Measurements from ENCODE around the gene ELL2.

Gene ELL2

GRCh38 chr5:95983509-95983908 lies 21.9 kb upstream of the ELL2 start:
- DNase-seq (ENCODE audit: low read depth in 2 of 2) = no peak

- no peak for DNase-seq (ENCODE audit: low read depth in 2 of 2)
Measured at GRCh38 chr5:95983080-95983479, 21.4 kb upstream of the ELL2 start.

- no peak for DNase-seq (ENCODE audit: low read depth in 2 of 2)
Measured at GRCh38 chr5:95976606-95977005, 15.0 kb upstream of the ELL2 start.

- DNase-seq (ENCODE audit: low read depth in 2 of 2) = no peak
Measured at GRCh38 chr5:95975703-95976102, 14.1 kb upstream of the ELL2 start.

DNA sequence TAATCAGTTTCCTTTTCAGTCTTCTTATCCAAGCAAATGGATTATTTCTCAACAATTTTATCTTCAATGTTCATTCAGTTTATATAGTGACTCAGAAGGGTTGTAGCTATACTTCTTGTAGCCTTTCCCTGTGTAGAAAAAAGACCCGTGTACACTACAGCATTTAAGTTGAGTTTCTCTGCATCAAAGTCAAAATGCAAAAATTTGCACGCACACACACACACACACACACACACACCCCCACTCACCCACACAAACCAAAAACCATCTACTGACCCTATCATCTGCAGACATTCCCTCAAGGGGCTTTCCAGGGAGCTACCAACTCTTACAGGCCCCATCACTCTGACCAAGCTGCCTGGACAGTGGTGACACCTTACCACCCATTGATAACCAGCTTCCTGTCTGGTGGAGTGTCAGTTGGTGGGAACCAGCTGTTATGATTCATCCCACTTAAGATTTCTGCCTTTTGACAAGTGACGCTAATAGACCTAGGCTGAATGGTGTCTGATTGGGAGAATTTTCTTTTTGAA lies 12.2 kb upstream of the ELL2 start:
- DNase-seq (ENCODE audit: low read depth in 2 of 2) = no peak

DNA sequence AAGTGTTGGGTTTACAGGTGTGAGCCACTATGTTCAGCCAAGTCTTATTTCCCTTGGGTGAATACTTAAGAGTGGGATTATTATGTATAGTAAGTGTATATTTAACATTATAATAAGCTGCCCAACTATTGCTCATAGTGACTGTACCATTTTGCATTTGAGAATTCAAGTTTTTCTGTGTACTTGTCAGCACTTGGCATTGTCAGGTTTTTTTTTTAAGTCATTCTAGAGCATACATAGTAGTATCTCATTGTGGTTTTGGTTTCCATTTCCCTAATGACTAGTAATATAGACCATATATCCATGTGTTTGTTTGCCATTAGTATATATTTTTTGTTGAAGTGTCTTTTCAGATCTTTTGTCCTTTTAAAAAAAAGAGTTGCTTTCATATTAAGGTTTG lies 10.5 kb upstream of the ELL2 start:
- DNase-seq (ENCODE audit: low read depth in 2 of 2) = no peak

- DNase-seq (ENCODE audit: low read depth in 2 of 2) = no peak
Measured at GRCh38 chr5:95970359-95970704, 8.7 kb upstream of the ELL2 start.

DNA sequence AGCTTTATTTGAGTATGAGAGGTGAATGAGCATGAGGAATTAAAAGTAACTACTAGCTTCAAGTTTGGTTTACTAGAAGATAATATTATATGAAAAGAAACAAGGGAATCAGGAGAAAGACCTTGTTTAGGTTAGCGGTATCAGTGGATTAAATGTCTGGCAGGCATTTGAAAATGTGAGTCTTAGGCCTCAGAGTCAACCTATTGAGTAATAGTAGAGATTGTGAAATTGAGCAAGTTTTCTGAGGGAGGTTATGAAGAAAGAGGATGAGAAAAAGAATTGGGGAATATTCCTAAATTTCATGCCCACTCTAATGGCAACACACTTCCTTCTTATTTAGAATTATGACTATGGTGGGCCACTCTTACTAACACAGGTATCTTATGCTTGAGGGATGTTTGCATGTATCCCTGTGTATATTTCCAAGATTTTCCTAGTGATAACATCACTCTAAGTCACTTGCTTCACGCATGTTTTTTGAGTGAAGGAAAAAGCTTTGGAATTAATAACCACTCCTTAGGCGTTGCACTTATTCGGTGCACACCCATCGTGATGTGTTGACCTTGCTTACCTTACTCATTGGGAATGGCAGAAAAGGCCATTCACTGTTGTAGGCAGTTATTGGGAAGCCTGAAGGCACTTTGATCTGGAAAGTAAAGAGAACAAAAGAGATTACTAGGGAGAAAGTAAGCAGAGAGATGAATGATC lies 8.2 kb upstream of the ELL2 start:
- DNase-seq (ENCODE audit: low read depth in 2 of 2) = no peak

DNA sequence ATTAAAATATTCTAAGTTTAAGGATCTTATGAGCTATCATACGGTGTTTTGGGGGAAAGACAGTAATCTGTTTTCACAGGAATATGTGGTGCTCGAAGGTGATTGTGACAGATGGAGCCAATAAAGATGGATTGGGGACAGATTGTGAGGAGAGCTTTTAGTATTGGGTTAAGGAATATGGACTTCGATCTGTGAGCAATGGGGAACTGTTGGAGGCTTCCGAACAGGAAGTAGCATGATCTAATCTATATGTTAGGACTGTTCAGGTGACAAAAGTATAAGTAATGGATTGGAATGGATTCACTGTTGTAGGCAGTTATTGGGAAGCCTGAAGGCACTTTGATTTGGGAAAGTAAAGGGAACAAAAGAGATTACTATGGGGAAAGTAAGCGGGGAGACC lies 7.4 kb upstream of the ELL2 start:
- no peak for DNase-seq (ENCODE audit: low read depth in 2 of 2)

- no peak for DNase-seq (ENCODE audit: low read depth in 2 of 2)
Measured at GRCh38 chr5:95967236-95967635, 5.6 kb upstream of the ELL2 start.

- DNase-seq (ENCODE audit: low read depth in 2 of 2) = no peak
Measured at GRCh38 chr5:95966005-95966404, 4.4 kb upstream of the ELL2 start.

DNA sequence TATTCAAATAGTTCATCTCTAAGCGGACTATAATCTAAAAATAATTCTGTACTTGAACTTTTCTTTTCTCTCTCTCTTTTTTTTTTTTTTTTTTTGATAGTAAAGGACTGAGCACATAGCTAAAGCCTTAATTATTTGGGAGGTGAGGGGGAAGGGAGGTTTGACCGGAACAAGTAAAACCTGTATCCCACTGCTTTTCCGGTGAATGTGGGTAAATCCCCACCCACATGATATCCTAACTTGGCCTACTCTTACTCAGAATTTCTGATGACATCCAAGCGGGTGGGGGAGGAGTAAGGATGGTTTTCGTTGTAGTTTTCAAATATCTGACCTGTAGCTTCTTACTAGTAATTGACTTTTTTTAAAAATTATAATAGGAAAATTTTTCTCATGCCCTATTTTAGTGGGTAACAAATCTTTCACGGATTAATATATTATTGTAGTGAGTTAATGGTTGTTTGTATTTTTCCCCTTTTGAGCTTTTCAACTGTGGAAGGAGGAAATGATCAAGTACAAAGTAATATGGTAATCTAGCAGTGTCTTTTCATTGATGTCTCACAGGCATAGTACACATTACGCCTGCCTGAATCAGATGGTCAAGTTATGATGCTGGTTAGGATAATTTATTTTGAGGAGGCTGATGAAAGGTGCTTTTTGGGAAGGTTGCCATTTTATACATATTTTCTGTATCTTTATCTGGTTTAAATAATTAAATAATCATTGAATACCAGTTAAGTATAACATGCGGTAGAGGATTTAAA lies 2.2 kb upstream of the ELL2 start:
- peak in 1 of 2 donors; percentile 27 for DNase-seq (ENCODE audit: low read depth in 2 of 2)

GRCh38 chr5:95962785-95963184 lies 1.1 kb upstream of the ELL2 start:
- no peak for DNase-seq (ENCODE audit: low read depth in 2 of 2)

- DNase-seq (ENCODE audit: low read depth in 2 of 2) = no peak
Measured at GRCh38 chr5:95962475-95962773, 773 bp upstream of the ELL2 start.

DNA sequence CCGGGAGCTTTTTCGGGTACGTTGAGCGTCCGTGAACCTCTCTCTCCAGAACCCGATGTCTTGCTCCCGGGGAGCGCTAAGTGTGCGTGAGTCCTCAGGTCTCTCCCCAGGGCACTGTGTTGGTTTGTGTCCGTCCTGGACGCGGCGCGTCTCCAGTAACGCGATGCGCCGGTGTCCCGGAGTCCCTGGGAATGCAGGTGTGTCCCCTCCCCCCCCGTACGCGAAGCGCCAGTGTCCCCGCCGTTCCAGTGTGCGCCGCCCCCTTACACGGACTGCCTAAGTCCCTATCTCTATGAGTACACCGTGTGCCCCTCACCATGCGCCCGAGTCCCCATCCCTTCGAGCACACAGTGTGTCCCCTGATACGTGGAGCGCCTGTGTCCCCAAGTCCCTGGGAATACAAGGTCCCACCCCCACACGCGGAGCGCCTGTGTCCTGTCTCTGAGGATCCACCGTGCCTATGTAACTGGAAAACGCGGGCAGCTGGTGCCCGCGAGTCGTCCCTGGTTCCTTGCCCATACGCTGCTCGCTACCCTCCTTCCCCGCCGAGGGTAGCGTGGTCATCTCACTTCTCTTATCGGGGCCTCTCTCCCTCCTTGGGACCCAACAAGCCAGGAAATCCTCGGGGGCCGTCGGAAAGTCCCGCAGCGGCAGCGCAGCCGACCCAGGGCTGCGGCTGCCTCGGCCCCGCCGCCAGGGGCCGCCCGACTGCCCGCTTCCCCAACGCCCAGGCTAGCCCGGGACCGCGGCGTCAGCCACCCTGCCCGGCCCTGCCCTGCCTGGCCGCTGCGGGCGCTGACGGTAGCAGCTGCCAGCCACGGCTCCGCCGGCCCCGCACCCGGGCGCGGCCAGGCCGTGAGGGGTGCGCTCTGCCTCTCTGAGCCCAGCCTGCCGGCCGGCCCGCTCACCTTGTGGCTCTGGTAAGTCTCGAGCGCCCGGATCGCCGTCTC lies 709 bp downstream of the ELL2 start:
- peak; percentile 56 to 73 for DNase-seq (ENCODE audit: low read depth in 2 of 2)

GRCh38 chr5:95959888-95960666 lies 1.6 kb downstream of the ELL2 start:
- DNase-seq (ENCODE audit: low read depth in 2 of 2) = no peak

- DNase-seq (ENCODE audit: low read depth in 2 of 2) = no peak
Measured at GRCh38 chr5:95959051-95959887, 2.4 kb downstream of the ELL2 start.

GRCh38 chr5:95958310-95959014 lies 3.2 kb downstream of the ELL2 start:
- no peak for DNase-seq (ENCODE audit: low read depth in 2 of 2)

DNA sequence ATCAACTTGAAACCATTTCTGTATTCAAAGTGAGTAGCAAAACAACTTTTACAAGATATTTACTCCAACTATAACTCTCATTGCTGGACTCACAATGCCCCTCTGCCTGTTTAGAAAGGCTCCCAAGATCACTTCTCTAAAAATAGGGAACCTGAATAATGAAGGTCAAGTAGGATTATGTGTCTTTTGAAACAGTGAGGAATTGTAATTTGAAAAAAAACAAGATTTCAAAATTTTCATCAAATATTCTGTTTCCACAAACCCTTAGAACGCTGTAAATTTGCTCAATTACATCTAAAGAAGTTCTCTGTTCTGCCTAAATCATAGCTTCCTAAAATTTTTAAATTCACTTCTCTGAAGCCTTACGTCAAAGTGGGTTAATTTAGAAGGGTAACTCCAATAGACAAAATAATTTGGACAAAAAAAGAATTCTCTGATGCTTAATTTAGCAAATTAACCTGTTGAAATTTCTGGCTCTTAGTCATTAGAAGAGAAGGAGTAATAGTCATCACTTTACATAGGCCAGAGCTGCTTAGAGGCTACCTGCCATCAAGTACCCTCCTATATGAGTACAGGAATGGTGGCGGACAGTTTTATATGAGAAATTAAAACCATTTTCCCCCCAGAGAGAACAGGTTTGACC lies 4.0 kb downstream of the ELL2 start:
- no peak for DNase-seq (ENCODE audit: low read depth in 2 of 2)

DNA sequence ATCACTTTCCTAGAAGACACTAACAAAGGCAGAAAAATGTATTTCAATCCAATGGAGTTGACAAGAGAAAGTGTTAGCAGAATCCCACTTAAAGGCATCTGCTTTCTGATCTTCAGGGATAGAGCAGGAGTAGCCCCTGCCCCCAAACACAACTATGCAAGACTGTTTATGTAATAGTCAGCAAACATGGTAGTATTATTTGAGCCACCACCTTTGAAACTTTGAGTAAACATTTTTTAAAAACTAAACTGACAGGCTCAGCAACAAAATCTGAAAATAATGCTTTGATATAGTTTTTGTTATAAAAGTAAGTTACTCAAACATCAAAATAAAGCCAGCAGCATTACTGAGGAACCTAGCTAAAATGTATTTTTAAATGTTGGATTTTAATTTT lies 4.8 kb downstream of the ELL2 start:
- no peak for DNase-seq (ENCODE audit: low read depth in 2 of 2)
